GM19324 (cell line): ENCODE data around the gene CDON.
"Not testable (repeated sequence)": the region's sequence is repeated elsewhere in the genome, so short reads cannot be mapped to it uniquely, and the experiment has no call there.

Source experiments
- ATAC-seq: cut with Tn5 transposase; IDR thresholded peaks from one replicate; pipeline ENCODE4 v1.9.1; 2021; ENCODE audit warnings: mild to moderate bottlenecking, moderate library complexity; ENCODE audit not compliant: unreplicated experiment, low FRiP score

CDON gene

DNA sequence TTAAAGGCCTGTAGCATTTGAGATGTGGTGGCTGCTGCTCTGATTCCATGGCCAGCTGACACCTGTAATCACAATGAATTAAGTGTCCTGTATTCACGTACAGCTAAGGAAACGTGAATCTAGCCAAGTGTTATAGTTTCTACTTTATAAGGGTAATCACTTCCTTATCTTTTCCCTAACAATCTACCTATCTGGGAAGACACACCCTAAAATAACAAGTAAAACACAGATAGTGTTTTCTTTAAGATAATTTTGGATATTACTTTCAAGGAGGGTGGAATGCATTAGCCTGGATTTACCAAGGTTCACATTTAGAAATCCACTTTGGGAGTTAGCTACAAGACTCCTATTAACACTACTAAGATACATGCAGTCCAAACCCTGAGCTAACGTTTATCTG, 11.5 kb downstream of the CDON start:
- ATAC-seq: no peak

DNA sequence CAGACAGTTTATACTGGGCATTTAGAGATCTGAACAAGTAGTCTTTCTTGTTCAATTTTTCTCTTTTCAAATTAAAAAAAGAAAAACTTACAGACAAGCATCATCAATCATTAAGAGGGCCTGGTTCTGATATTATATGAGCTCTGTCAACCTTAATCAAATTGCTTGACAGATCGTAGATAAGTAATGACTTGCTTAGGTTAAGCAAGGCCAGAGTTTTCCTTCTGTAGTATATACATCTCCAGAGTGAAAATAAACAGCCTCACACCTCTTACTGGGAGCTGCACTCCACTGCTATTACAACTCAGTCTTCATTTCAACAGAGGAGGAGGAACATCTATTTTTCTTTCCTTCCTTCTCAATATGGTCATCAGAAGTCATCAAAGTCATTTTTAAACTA, 13.5 kb downstream of the CDON start:
- ATAC-seq: no peak

DNA sequence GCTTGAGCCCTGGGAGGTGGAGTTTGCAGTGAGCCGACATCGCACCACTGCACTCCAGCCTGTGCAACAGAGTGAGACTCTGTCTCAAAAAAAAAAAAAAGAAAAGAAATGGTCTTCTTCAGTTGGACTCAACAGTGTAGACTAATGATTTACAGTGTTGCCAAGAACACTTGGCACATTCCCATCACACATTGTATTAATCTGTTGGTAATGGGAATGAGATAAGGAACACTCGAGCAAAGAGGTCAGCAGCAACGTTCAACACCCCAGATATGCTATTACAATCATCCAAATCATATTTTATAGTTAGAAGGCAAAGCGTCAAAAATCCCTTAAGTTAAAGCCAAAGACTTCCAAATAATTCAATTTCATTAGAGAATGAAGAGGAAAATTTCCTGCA, 14.5 kb downstream of the CDON start:
- no peak for ATAC-seq

DNA sequence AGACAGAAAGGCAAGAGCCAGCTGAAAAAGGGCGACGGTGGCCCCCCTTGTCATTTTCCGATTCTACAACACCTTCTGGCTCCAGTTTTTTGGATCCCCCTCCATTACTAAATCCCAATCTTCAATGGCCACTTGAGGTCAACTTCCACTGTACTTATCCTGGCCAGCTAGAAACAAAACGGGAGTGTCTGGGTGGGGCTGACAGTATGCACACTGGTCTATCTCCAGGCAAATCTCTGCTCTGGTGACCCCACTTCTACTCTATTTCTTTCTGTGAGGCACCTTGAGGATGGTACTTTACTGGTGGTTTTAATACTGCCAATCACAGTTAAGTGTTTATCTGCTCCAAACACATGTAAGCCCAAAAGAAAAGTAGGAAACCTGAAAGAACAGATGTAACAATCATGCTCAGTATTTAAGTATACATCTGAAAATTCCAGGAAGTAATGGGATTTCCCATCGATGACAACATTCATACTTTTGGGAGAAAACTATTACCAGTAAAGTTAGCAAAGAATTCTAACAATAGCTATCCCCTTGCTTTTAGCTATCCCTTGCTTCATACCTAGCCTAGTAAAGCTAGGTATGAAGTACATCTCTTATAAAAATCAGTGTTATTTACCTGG, 16.0 kb downstream of the CDON start:
- no peak for ATAC-seq

DNA sequence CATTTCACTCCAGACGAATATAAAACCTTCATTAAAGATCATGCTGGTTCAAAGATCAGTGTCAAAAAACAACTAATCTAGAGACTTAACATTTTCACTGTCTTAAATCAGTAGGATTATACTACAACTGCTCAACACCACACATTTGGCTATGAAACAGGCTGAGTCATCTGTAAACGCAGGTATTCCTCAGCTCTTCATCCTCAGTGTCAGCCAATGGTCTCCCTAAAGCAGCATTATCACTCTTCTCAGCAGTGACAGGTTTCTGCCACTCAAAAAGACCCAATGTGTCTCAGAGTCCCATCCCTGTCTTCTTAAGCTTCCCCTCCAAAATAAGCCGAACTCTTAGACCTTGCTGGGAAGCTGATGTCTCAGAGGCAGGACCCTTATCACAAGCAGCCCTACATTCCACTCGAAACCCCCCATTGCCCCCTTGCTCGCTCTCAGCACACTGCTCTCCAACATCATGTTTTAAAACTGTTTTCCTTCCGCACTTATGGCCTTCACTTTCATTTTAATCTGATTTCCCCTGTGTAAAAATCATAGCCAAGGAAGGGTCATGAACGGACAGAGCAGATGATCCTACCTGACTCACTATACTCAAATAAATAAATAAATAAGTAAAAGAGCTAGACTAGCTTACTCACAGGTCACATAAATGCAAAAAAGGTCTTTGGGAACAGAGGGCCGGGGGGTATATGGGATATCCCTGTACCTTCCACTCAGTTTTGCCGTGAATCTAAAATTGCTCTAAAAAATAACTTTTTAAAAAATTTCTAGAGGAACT, 23.0 kb downstream of the CDON start:
- no peak for ATAC-seq

DNA sequence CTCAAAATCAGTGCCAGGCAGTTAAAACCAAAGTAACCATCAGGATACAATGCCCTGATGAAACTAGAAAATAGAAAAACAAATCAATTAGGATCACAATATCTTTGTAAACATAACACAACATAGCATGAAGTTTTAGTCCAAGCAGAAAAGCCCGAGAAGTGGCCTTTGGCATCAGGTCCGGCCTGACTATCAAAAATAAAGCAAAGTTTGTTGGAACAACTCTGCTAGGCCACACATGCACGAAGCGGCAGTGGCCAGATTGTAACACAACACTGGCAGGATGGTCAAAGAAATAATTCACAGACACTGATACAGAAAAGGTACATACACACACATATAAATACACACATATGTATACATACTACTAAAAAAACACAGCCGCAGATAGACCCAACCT, 26.9 kb downstream of the CDON start:
- ATAC-seq: no peak

DNA sequence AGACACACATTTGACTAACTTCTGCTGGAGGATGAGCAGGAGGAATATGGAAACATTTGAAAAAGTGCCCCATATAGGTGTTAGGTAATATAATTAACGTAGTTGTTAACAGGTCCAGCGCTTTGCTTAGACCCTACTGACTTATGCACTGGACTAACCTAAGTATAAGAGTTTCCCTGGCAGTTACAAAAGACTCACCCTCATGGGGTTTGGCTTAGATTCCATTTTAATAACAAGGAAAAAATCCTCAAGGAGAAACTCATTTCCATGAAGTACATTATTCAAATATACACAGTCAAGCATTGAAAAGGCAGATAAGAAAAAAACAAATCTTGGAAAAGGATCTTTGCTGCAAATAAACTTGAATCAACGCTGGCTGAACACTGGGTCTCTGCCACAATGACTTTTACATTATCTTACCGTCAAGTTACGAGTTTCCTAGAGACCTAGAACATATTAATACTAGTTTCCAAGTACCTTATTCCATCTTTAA, 27.7 kb downstream of the CDON start:
- no peak for ATAC-seq

DNA sequence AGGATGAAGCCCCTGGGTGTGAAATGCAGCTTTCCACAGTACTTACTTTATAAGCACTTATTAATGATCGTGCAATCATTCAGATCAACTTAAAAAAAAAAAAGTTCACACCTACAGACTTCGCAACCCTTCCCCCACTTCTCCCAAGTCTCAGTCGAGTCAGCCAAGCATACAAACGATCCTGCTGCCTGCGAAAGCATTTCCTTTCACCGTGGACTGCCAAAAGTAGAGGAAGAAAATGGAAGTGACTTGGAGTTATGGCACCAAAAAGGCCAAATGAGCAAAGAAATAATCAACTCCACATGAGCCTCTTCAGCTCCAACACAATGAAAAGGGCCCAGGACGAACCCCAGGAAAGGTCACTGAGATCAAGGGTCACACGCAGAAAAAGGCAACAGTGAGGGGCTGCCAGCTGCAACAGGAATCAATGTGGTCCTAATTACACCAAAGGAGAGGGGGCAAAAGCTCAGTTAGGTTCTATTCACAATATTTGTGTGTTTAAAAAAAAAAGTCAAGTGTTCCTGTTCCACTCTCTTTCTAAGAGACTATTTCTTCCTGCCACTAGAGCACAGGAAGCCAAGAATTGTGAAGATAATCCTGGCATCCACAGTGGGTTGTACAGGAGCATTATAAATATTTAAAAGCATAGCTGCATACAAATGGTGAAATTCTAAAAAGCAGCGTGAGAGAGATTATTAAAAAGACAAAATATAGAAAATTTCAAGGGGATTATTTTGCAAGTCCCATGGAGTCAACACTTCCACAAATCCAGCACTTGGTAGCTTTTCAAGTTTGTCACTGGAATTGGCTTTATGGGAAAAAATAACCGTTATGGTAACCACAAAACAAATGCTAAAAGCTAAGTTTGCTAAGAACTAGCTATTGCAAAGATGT, 28.4 kb downstream of the CDON start:
- ATAC-seq: no peak

DNA sequence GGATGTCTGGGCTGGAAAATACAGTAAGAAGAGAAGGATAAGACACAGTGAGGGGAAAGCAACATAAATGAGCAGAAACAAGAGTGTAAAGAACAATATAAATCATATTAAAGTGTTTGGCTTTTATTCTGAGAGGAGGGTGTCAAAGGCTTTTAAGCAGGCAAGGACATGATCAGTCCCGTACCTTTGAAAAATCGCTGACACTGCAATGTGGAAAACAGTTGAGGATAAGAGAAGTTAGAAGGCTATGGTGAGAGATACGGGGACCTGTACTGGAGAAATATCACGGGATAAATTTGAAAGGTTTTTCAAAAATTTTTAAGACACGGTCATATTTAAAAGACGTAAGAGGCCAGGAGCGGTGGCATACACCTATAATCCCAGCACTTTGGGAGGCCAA, 30.3 kb downstream of the CDON start:
- ATAC-seq: no peak

DNA sequence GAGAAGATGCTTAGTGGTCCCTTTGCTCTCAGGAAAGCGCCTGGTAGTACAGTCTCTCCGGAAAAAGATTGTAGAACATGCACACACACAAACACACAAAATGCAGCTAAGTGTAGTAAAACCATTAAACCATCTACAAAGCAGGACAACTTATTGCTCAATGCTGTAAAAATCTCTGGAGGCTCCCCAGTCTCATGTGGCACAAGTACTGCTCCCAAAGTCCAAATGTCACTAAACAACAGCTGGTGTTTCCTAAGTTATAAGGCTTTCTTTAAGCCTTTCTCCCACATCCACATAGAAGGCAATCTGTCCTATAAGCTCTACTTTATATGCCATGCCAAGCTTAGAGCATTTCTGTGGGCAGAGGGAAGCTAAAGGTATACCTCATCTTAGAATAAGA, 32.9 kb downstream of the CDON start:
- no peak for ATAC-seq

DNA sequence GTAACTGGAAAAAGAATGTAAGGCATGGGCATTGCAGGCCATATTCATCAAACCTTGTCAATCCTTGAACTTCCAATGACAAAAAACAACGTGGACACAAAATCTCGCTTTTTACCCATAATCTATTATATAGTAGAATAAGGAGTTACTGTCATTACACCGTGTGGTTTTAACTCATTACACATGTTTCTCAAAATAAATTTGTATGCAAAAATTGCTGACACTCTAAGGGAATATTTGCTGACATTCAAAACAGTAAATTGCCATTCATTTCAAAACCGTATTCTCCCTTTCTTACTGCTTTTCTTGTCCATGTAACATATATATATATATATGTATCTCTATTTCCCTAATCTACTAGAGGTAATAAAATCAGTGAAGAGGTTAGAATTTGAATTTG, 33.4 kb downstream of the CDON start:
- ATAC-seq: no peak

DNA sequence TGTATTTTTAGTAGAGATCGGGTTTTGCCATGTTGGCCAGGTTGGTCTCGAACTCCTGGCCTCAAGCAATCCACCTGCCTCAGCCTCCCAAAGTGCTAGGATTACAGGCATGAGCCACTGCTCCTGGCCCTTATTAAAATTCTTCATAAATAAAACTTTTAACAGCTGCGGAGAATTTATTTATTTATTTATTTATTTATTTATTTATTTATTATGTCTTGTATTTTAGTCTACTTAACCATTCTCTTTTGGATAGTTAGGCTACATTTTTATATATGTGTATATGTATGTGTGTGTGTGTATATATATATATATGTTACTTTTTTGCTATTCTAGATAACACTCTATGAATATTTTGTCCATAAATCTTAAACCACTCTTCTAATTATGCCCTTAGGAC, 34.1 kb downstream of the CDON start:
- not testable (repeated sequence) for ATAC-seq

DNA sequence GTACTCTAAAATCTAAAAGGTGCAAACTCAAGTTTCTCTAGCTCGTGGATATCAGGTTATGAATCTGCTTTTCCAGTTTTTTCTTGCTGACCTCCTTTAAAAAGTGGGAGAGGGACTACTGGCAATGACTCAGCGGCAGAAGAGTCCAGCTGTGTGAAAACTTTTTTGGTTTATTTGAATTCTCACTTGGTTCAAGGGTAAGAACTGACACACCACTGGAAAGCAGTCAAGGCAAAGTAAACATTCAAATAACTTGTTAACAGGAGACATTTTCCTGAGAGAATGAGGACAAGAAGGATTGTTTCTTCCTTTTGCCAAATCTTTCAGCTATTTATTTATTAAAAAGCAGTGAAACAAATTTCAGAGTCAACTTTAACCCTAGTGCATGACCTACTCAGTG, 36.1 kb downstream of the CDON start:
- no peak for ATAC-seq

DNA sequence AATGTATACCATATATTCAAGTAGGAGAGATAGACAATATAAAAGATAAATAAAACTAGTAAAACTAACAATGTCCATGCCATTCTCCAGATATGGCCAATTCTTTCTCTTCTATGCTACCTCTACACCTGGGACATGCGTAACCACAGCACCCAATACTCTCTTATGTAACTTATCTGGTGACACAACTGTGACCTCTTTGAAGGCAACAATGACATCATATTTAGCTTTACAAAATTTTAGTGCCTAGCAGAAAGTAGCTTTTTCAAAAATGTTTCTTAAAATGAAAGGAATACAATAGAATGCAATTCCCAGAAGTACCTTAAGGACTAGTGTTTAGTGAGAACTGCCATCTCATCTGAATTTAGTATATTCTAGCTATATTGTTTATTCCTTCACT, 36.8 kb downstream of the CDON start:
- ATAC-seq: no peak

DNA sequence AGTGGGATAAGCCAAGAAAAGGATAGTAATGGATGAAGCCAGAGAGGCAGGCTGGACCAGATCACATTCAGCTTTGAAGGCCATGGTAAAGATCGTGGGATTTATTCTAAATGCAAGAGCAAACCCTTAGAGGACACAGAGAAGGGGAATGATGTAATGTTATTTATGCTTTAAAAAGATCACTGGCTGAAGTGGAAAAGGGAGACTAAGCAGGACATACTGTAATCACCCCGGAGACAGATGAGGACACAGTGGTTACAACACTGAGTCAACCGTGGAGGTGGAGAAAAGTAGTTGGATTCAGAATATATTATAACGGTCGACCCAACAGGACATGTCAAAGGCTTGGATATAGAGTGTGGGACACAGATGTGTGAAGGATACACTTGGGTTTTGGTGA, 38.5 kb downstream of the CDON start:
- ATAC-seq: no peak

DNA sequence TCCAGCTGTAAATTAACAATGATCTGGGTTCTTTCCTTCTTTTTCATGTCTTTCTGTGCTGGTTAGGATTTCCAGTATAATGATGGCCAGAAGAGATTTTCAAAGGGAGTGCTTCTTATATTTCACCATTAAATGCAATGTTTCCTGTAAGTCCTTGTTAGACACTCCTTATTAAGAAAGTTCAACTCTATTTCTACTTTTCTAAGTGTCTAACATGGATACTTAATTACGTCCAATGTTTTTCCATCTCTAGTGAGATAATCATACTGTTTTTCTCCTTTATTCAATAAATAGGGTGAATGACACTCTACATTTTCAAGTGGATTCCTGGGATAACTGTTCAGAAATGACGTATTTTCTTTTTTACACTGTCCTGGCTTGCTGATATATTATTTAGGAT, 49.8 kb downstream of the CDON start:
- no peak for ATAC-seq

DNA sequence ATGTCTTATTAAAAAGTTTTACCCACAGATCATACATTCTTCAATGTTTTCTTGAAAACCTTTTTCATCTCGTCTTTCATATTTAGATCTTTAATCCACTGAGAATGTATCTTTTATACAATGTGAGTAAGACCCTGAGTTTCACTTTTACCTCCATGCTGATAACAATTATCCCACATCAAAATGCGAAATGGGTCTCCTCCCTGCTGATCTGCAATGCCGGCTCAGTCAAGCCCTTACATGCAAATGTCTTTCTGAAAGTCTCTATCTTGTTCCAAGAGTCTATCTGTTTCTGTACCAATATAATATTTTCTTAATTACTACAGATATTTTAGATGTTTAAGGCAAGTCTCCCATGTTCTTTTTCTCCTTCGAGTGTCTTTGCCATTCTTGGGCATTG, 50.9 kb downstream of the CDON start:
- no peak for ATAC-seq

DNA sequence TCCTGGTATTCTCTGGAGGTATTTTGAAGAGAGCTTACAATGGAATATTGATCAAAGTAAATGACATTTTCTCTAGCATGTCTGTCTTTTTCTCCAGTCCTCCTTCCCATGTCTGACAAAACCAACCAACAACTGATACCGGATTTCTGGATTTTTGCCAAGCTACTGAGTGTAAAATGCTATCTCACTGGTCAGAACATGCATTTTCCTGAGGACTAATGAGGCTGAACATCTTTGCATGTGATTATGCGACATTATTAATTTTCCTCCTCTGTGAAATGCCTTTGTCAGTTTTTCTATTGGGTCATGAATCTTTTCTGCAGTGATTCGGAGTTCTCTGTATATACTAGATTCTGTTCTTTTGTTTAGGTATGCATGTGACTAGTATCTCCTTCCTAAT, 51.4 kb downstream of the CDON start:
- no peak for ATAC-seq

DNA sequence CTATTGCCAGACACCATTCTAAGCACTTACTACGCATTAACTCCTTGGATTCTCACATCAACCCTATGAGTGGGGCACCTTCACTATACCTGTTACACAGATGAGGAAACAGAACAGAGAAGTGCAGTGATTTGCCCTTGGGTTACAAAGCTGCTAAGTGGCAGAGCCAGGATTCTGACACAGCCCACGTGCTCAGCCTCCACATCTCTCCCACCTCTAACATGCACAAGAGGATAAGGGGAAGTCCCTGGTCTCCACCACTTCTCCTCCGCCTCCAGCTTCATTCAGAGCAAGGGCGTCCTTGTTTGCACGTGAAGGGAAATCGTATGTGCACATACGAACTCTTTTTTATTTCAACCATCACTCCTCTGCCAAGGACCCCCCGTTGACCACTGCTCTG, 53.7 kb downstream of the CDON start:
- no peak for ATAC-seq

DNA sequence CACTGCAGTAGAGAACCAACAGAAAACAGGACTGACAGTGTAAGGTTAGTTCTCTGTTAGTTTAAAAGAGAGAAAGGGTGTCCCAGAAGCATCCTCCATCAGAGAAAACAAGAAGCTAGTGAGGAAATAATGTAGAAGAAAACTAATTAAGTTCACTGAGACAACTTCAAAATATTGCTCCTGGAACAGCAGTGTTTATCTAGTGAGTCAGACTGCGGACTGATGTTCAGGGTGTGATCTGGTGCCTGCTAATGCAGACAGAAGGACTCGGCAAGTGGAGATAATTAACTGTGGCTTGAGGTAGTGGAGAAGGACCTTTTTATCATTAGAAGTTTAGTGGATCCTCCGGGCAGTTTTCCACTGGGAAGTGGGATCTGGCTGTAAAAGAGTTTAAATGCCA, 55.4 kb downstream of the CDON start:
- ATAC-seq: no peak

DNA sequence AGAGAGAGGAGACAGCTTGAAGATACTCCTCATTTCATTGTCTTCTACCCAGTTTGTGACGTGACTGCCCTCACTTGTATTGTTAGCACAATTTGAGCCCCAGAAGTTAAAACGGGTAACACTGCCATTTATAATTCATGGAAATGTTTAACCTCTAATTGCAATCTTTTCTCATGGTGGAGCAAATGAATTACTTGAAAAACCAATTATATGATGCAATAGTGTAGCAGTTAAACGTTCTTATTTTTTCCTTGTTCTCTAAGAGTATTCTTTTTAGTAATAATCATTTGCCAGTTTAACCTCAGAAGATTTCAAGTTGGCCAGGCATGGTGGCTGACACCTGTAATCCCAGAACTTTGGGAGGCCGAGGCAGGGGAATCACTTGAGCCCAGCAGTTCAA, 56.6 kb downstream of the CDON start:
- ATAC-seq: no peak
